NCI-H1048 (cell line): ENCODE measurements around the gene CHST5.
A peak's percentile ranks its signal among the peaks of the same experiment; 100 is the strongest.

Source experiments
- DNase-seq: peaks from one replicate; lab custom pipeline; 2025; lab: John Stamatoyannopoulos, UW

Gene CHST5

DNA sequence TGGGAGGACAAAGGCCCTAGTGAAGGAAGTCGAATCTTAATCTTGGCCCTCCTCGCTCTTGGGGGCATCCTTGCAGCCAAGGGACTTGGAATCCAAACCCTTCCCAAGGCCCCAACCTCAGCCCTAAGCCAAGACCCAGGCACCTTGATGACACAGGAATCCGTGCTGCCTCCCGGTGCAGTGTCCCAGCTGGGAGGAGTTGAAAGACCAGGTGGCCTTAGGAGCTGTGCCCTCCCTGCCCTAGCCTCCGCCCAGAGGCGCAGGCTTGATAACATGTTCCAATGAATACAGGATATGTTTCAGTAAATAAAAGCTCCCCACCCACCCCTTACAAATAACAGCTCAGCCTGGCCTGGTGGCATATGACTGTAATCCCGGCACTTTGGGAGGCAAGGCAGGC lies at the start of gene CHST5:
Gene CHST5 (minus strand): TSS at position 208 of the 400 bp plus-strand sequence. CDS start 5,724 bp downstream, outside the sequence.
- DNase-seq: no peak

DNA sequence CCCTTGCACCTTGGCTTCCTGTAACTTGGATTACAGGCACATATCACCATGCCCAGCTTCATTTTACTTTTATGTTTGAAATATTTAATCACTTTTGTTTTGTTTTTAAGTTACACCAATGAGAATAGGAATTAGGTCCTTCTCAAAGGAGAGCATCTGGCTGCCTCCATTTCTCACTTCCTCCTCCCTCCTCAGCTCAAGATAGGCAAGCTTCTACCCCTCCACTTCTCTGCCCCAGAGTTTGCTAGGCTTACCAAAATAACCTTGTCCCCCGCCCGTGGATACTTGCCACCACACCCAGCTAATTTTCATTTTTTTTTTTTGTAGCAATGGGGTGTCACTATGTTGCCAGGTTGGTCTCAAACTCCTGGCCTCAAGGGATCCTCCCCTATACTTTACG lies 48.2 kb upstream of the CHST5 start:
- no peak for DNase-seq

DNA sequence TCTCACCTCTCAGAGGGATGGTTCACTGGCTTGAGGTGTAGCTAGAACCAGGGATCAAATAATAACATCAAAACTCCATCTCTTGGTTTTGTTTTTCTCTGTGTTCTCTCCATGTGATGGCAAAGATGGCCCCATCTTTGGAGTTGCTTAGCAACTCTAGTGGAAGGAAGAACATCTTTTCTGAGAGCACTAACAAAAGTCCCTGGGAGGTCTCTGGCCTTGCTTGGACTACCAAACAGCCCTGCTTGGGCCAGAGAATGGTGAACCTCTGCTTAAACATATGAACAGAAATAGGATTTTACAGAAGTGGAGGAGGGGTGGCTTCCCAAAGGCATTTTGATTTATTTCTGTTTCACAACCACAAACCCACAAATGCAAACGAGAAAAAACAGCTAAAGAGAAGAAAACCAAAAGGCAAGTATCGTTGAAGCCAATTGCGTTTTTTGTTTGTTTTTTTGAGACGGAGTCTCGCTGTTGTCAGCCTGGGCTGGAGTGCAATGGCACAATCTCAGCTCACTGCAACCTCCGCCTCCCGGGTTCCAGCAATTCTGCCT lies 43.5 kb upstream of the CHST5 start:
- DNase-seq: no peak

DNA sequence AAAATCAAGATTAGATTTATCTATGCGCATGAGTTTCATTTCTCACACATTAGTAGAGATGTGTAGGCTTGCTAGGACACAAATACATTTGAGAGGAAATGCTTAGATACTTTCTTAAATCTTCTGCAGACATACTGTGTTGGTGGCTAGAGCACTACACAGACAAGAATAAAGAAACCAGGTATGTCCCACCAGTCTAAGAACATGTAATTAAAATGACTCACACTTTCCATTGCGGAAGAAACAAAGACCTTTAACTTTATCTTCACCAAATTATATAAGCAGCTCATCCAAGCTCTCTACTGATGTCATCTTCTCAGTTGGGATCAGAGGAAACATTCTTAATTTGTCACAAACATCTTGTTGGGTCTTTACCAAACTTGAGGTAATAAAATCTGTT lies 42.8 kb upstream of the CHST5 start:
- DNase-seq: no peak

DNA sequence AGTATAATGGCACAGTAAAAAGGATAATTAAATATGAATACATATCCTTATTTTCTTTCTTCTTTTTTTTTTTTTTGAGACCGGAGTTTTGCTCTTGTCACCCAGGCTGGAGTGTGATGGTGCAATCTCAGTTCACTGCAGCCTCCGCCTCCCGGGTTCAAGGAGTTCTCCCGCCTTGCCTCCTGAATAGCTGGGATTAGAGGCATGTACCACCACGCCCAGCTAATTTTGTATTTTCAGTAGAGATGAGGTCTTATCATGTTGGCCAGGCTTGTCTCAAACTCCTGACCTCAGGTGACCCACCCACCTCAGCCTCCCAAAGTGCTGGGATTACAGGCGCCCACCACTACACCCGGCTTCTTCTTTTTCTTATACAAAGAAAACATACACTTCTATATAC lies 42.3 kb upstream of the CHST5 start:
- no peak for DNase-seq

DNA sequence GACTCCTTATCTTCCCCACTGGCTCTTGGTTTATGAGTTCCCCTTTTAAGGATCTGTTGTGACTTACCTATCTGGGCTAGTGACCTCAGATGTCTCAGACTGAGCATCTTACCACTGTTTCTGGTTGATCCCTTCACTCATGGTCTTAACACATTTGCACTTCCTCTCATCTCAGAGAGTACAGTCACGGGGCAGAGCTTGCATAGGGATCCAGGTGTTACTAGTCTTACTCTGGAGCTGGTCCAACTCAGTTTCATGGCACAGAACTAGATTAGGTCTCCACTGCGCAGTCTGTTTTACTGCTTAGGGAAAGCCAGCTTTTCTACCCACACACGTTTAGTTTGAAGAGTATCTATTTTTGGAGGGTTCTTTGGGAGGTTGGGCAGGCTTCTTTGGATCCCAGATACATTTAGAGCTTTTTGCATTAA lies 40.5 kb upstream of the CHST5 start:
- DNase-seq: no peak

DNA sequence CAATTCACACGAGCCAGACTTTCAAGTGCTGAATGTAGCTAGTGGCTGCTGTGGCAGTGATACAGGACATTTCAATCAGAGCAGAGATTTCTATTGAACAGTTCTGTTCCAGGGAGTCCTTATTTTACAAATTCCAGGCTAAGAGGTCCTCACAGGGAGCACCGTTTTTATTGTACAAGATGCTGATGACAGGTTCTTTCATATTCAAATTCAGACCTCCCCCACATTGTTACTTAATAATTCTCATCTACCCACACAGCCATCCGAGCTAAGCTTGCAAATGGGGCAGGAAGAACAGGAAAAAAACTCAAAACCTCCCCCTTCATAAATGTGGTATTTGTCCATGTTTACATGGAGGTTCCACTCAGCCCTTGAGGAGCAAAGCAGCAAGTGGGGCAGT lies 40.0 kb upstream of the CHST5 start:
- no peak for DNase-seq

DNA sequence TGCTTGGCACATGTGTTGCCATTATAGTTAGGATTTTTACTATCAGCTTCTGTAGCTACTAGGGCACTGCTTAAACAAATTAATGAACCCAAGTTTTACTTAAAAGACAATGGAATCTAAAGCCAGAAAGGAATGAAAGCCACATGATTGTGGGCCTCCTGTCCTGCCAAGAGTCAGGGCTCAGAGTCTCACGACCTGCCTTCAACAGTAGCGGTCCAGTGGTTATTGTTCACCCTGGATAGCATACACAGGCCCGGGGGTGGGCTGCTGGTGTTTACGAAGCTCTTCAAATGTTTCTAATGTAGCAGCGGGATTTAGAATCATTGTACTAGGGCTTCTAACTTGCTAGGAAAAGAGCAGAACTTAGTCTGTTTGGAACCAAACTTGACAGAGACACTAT lies 38.0 kb upstream of the CHST5 start:
- DNase-seq: no peak

DNA sequence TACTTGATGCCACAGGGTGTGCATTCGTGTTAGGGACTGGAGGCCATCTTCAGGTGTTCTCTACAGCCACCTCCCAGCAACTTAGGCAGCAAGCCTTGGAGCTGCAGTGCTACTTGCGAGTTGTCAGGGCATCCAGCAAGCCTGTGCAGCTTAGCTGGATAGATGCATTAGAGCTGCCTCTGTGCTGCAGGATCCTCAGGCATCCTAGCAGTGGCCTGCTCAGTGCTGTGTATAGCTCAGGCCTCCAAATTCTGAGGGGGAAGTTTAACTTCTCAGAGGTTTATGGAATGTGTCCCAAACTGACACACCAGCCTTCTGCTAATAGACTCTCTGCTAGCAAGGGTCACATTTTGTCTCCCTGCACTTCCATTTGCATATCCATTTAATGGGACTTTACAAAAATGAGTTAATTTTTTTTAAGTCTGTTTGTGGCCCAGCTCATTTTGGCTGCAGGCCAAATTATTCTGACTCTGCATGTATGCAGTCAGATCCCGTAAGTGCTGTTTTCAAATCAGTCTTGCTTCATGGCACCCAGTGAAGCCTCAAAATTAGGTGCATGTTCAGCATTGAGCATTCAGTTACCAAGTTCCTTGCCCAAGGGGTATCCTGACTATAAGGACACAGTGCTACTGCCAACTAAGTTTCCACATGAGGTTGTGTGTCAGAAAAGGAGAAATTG lies 37.1 kb upstream of the CHST5 start:
- no peak for DNase-seq

DNA sequence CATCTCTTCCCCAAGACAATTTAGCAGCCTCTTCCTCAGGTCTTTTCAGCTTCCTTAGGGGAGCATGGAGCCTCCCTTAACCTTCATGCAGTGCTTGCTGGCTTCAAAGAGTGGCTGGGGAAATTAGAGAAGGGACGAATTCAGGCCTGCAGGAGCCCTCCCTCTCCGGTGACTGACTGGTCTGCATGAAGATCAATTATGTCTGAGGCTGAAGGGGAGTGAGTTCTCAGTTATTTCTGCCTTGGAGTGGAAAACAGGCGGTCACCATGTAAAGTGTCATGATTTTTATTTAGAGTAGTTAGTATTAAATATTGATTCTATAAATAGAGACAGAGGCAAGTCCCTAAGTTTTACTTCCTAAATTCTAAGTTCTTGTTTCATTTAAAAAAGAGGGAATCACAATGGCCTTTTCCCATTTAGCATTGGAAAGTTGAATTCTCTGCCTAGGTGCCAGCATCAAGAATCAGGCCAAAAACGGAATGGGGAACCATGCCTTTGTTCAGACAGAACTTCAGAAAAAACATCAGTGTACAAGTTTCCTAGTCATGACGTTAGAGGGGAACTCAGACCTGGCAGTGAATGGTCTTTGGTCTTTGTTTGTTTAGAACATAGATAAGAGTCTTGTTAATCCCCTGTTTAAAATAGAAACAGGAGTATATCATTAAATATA lies 34.6 kb upstream of the CHST5 start:
- DNase-seq: no peak

DNA sequence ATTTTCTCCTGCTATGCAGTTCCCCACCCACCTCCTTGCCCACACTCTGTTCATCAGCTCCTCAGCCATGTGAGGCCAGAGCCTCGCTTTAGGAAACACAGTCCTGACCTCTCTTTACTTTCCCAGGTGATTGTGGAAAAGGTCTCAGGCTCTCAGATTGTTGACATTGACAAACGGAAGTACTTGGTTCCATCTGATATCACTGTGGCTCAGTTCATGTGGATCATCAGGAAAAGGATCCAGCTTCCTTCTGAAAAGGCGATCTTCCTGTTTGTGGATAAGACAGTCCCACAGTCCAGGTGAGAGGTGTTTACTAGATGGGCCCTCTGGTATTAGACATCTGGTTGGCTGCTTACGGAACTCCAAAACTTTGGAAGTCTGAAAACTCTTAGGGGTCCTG lies 32.0 kb upstream of the CHST5 start:
- DNase-seq: no peak

DNA sequence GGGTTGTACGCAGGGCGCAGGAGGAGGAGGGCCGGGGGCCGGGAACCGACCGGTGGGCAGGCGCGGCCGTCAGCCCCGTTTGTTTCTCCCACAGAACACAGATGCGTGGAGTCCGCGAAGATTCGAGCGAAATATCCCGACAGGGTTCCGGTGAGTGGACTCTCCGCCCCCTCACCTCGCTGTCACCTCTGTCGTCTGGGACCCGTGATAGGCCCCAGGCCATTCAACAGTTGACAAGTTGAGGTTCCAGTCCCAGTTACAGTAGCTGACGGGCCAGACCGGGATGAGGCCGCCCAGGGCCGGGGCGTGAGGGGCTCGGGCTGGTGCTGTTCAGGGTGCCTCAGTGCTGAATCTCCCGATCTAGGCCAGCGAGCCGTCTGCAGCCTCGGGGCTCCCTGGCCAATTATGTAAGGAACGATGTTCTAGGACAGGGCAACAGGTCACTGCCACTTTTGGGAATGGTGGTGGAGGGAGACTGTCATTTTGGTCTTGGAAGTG lies 30.9 kb upstream of the CHST5 start:
- no peak for DNase-seq

DNA sequence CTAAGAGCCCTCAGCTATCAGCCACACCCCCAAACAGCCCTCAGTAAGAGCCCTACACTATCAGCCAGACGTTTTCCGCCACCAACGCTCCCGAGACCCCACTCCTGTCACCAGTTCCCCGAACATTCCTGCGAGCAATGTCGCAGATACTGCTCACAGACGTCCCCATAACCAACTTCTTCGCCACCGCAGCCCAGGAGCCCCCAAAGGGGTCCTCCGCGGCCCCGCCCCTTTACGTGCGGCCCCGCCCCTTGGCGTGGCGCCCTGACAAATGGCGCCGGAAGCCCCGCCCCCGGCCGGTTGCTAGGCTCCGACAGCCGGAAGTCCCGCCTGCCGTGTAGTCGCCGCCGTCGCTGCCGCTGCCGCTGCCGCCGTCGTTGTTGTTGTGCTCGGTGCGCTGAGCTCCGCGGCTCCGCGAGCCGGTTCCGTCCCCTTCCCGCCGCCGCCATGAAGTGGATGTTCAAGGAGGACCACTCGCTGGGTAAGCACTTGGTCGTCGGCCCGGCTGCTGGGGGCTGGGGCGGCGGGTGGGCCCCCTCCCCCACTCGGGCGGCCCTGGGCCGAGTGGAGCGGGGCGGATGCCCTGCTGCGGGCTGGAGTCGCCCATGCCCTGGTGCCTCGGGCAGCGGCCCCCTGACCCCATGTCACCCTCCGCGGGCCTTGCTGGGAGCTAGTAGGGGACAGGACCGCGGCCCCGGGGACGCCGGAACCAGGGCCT lies 30.3 kb upstream of the CHST5 start, which contains the start of gene GABARAPL2:
Gene GABARAPL2 (plus strand): TSS at position 340 of the 718 bp plus-strand sequence. CDS start 108 bp downstream, at position 448.
- DNase-seq: peak; percentile 32

DNA sequence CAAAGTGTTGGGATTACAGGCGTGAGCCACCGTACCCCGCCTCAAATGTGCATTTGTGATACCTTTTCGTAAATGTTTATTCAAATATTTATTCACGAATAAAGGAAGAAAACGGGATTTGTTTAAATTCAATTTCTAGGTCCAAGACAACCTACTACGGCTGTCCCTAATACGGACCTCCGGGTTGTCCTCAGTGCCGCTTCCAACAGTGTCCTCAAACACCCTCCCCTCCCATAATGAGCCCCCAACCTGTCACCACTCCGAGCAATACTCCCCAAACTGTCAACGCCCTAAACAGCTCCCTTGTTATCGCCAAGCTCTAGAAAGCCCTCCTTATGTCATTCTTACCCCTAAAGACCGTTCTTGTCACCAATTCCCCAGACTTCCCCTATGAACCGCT lies 29.7 kb upstream of the CHST5 start:
- DNase-seq: no peak

DNA sequence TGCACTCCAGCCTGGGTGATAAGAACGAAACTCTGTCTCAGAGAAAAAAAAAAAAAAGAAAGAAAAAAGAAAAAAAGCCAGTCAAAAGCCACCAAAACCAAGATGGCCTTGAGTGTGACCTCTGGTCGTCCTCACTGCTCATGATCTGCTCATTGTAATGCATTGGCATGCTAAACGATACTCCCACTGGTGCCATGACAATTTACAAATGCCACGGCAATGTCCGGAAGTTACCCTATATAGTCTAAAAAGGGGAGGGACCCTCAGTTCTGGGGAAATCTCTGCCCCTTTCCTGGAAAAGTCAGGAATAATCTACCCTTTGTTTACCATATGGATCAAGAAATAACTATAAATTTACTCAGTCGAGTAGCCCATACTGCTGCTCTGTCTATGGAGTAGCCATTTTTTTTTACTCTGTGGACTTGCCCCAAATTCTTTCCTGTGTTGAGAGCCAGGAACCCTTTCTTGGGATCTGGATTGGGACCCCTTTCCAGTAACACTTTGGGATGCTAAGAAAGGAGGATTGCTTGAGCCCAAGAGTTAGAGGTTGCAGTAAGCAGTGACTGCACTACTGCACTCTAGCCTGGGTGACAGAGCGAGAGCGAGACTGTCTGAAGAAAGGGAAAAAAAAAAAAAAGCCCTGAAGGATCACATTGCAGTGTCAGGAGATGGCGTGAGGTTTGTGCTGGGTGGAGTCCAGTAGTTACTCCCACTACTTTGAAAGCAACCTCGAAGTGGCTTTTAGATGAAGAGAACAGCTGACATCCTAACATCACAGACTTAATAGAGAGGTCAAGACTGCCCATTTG lies 23.9 kb upstream of the CHST5 start:
- no peak for DNase-seq

DNA sequence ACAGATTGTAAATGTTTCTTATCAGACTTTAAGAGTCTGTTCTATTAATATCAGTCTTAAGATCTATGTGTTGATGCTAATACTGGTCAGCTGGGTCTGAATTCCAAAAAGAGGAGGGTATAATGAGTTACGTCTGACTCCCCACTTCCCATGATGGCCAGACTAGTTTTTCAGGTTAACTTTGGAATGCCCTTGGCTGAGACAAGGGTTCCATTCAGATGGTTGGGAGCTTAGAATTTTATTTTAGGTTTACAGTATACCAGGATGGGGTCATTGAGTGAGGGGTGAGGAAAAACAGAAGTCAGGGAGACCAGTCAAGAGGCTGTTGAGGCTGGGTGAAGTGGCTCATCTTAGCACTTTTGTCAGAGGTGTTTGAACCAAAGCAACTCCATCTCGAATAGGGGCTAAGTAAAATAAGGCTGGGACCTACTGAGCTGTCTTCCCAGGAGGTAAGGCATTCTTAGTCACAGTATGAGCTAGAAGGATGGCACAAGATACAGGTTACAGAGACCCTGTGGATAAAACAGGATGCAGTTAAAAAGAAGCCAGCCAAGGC lies 23.0 kb upstream of the CHST5 start:
- no peak for DNase-seq

DNA sequence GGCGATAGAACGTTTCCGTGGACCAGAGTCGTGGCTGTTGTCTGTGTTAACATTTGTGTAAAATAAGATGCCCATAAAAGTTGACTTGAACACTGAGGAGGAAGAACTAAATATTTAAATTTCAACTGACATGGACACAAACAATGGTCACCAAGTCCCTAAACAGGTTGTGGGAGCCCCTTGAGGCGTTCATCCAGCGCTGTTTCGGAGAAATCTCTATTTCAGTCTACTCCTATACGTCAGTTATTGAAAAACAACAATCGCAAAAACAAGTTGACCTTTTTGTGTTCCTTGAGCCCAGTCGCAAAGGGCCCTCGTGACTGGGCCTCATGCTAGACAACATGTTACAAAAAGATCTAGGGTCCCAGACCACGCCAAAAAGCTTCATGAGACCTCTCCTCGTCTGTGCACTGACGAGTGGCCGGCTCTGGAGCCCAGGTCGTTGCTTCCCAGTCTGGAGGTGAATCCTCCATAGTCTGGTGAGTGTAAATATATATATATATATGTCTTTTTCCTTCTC lies 20.6 kb upstream of the CHST5 start:
- DNase-seq: no peak

DNA sequence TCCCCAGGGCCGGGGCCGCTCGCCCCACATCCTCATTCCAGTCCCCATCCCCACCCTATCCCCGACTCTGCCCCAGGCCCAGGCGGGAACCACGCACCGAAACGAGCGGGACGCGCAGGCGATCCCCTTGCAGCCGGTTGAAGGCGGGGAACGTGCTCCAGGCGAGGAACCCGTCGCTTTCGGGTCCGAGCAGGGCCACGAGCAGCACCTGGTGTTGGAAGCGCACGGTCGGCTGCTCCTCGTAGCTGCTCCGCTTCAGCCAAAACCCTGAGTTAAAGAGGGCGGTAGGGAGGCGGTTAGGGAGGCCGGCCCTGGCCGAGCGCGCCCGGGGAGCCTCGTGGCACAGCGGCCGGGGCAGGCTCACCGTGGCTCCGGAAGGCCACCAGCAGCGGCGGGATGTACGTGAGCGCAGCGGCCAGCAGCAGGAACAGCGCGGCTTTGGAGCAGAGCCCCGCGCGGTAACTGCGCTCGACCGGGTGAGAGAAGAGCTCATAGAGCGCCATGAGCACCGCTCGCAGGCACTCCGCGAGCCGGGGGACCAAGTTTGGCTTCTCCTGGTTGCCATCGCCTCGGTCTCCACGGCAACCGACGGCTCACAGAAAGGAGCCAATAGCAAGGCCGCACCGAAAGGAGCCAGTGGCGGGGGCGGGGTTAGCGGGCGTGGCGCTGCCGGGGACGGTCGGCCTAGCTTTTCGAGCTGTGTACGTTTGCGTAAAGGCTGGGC lies 20.0 kb upstream of the CHST5 start, which contains the start of gene TMEM231:
Gene TMEM231 (minus strand): TSS at position 546 of the 724 bp plus-strand sequence. CDS start 43 bp downstream, at position 503.
- peak; percentile 68 for DNase-seq

DNA sequence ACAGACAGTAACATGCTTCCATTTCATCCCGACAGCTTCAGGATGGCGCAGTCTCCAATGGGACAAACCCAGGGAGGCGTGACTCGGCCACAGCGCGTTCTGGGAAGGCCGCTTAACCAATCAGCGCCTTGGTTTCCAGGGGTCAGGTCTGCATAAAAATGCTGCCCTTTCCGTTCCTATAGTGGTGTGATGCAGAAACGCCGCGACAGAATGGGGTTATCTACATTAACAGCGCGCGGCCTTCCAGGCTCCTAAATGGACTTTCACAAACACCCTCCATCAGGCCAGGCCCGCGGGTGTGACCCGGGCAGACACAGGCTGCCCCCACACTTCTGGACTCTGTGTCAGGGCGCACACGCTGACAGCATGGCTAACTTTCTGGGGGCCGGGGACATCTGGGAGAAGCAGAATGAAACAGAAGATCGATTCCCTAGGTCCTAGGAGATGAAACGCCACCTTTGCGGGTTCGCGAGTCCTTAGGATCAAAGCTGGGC lies 19.4 kb upstream of the CHST5 start:
- DNase-seq: peak; percentile 25

DNA sequence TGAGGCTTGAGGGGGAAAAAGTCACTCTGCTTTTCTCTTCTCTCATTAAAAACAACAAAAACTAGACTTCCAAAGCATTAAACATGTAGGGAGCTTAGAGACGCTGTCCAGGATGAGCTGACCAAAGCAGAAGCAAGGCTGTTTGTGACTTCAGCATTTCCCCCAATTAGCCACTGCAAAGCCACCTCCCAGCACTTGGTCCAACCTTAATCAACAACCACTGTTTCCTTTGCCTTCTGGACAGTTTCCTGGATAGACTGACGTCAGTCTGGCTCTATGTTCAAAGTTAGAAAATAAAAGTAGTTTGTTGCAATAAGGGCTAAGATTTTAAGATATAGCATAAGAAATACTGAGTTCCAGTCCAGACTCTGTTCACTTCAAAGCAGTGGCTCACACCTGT lies 17.0 kb upstream of the CHST5 start:
- DNase-seq: no peak
